Endodermal cell (in vitro differentiated cells): ENCODE measurements around the gene ZEB2. TPM values are rescaled to one million over a fixed set of nuclear protein-coding genes. Genes with fewer than 3 reads are reported as not detected.

ENCODE experiments used
- DNase-seq: peaks from one replicate; pipeline ENCODE4 v3.0.0-alpha.2; 2017
- H3K27ac ChIP-seq: 2 replicates; pipeline ENCODE4 v1.5.1; 2013; ENCODE audit warnings: mild to moderate bottlenecking, low read depth, low read length, moderate library complexity
- H3K27me3 ChIP-seq: 2 replicates; pipeline ENCODE4 v1.6.1; 2013; ENCODE audit warnings: mild to moderate bottlenecking, low read length, moderate library complexity; ENCODE audit not compliant: insufficient read depth, control insufficient read depth, poor library complexity, severe bottlenecking
- H3K36me3 ChIP-seq: 2 replicates; pipeline ENCODE4 v1.7.0; 2013; ENCODE audit warnings: mild to moderate bottlenecking, low read length, moderate library complexity; ENCODE audit not compliant: control insufficient read depth, insufficient read depth
- H3K4me1 ChIP-seq: one replicate; pipeline ENCODE4 v1.7.0; 2013; ENCODE audit warnings: low read length; ENCODE audit not compliant: control insufficient read depth, insufficient read depth
- H3K4me3 ChIP-seq: 2 replicates; pipeline ENCODE4 v1.5.1; 2013; ENCODE audit warnings: mild to moderate bottlenecking, low read length, moderate library complexity
- H3K9ac ChIP-seq: 2 replicates; pipeline ENCODE4 v1.6.1; 2013; ENCODE audit warnings: mild to moderate bottlenecking, low read length, moderate library complexity; ENCODE audit not compliant: poor library complexity, severe bottlenecking; ENCODE audit errors: extremely low read depth
- H3K9me3 ChIP-seq: 2 replicates; pipeline ENCODE4 v1.6.1; 2013; ENCODE audit warnings: mild to moderate bottlenecking, low read length, moderate library complexity; ENCODE audit not compliant: control insufficient read depth
- H3K27ac Mint-ChIP-seq: 2 replicates; pipeline ENCODE4 v1.8.0; 2020; ENCODE audit warnings: mixed read lengths
- H3K27me3 Mint-ChIP-seq: 2 replicates; pipeline ENCODE4 v1.8.0; 2021; ENCODE audit warnings: mild to moderate bottlenecking, mixed read lengths; ENCODE audit not compliant: insufficient read depth
- H3K36me3 Mint-ChIP-seq: 2 replicates; pipeline ENCODE4 v1.8.0; 2020; ENCODE audit warnings: low read depth, mixed read lengths
- H3K4me1 Mint-ChIP-seq: 2 replicates; pipeline ENCODE4 v1.8.0; 2020; ENCODE audit warnings: mixed read lengths
- H3K4me3 Mint-ChIP-seq: 2 replicates; pipeline ENCODE4 v1.8.0; 2020; ENCODE audit warnings: mild to moderate bottlenecking, moderate library complexity, mixed read lengths
- H3K9me3 Mint-ChIP-seq: 2 replicates; pipeline ENCODE4 v1.8.0; 2020; ENCODE audit warnings: mild to moderate bottlenecking, mixed read lengths
- CTCF ChIP-seq: fragments of 200-600 bp; sonication (generic); conservative IDR thresholded peaks from 2 replicates; pipeline ENCODE4 v1.5.0; 2021; ENCODE audit warnings: antibody characterized with exemption, mild to moderate bottlenecking
- WGBS, 2 experiments: methylation state at CpG; one replicate each; pipeline versions ENCODE4 v1.1.5 to v1.1.7; 2013; ENCODE audit warnings: missing lambda C conversion rate in 2 of 2, mixed read lengths in 1 of 2; ENCODE audit not compliant: insufficient coverage in 1 of 2, insufficient read length in 1 of 2; 5-methylcytosine and 5-hydroxymethylcytosine counted together
- total RNA-seq, 2 donors: library from RNA; stranded (reverse); fragmentation: NEBNext Ultra II Directional in 1 of 2; extraction: Animal tissue kit (Norgen Biotek cat#: 25700) in 1 of 2; gene quantifications; 2 replicates in 1 of 2; 3 replicates in 1 of 2; pipeline ENCODE4 v1.2.1, GENCODE V29; 2021

The ZEB2 gene
- total RNA-seq, 2 donors from 2014 or later: 0.29 to 0.31 TPM

- no peak overlapping the region for H3K27ac Mint-ChIP-seq
- Histone ChIP-seq H3K27ac (peak overlapping the region; percentile 92), H3K9ac (no peak overlapping the region), H3K9me3 (no peaks in the 10 kb centered on the region), H3K4me1 (peaks cover 8% of the 10 kb centered on the region), H3K4me3 (no peak overlapping the region), H3K36me3 (no peaks in the 10 kb centered on the region), H3K27me3 (no peaks in the 10 kb centered on the region)
- no peaks in the 10 kb centered on the region for H3K36me3 Mint-ChIP-seq
- peak; percentile 89 for DNase-seq
- no peak overlapping the region for H3K4me3 Mint-ChIP-seq
- 21 to 25% methylated on average over 2 to 4 of the region's 4 CpGs for WGBS, 2 experiments
- H3K27me3 Mint-ChIP-seq: peaks cover 10% of the 10 kb centered on the region
- H3K9me3 Mint-ChIP-seq: no peaks in the 10 kb centered on the region
- TF ChIP-seq CTCF: no peak
- H3K4me1 Mint-ChIP-seq: peaks cover 22% of the 10 kb centered on the region
Observed at GRCh38 chr2:144479138-144479537, 40.8 kb downstream of the ZEB2 start.

GRCh38 chr2:144477957-144478311 lies 42.0 kb downstream of the ZEB2 start:
- TF ChIP-seq CTCF: no peak
- WGBS, 2 experiments: 91 to 96% methylated on average over 5 to 7 of the region's 7 CpGs
- Mint-ChIP-seq H3K27ac (no peak overlapping the region), H3K4me1 (peaks cover 22% of the 10 kb centered on the region), H3K27me3 (peaks cover 10% of the 10 kb centered on the region), H3K4me3 (no peak overlapping the region), H3K36me3 (no peaks in the 10 kb centered on the region), H3K9me3 (no peaks in the 10 kb centered on the region)
- Histone ChIP-seq H3K27ac (no peak overlapping the region), H3K27me3 (no peaks in the 10 kb centered on the region), H3K4me1 (peaks cover 8% of the 10 kb centered on the region), H3K4me3 (no peak overlapping the region), H3K9me3 (no peaks in the 10 kb centered on the region), H3K9ac (no peak overlapping the region), H3K36me3 (no peaks in the 10 kb centered on the region)
- DNase-seq: no peak

GRCh38 chr2:144477281-144477956 lies 42.5 kb downstream of the ZEB2 start:
- no peaks in the 10 kb centered on the region for H3K9me3 Mint-ChIP-seq
- Histone ChIP-seq H3K27ac (no peak overlapping the region), H3K4me3 (no peak overlapping the region), H3K9me3 (no peaks in the 10 kb centered on the region), H3K27me3 (no peaks in the 10 kb centered on the region), H3K9ac (no peak overlapping the region), H3K36me3 (no peaks in the 10 kb centered on the region), H3K4me1 (peaks cover 8% of the 10 kb centered on the region)
- no peaks in the 10 kb centered on the region for H3K36me3 Mint-ChIP-seq
- no peak for DNase-seq
- H3K27ac Mint-ChIP-seq: no peak overlapping the region
- TF ChIP-seq CTCF: no peak
- peaks cover 22% of the 10 kb centered on the region for H3K4me1 Mint-ChIP-seq
- 79 to 90% methylated on average over 3 to 4 of the region's 4 CpGs for WGBS, 2 experiments
- no peak overlapping the region for H3K4me3 Mint-ChIP-seq
- H3K27me3 Mint-ChIP-seq: peaks cover 6% of the 10 kb centered on the region
